CD4-positive, alpha-beta memory T cell (primary cell): ENCODE results near the gene STX7. TPM values are rescaled to one million over a fixed set of nuclear protein-coding genes. Genes with fewer than 3 reads are reported as not detected.

Source experiments
- CTCF ChIA-PET: fragments of 350-600 bp; sonication (Branson Sonifier 250); formaldehyde crosslinking; loops from one replicate; lab custom pipeline; 2021; ENCODE audit warnings: inconsistent platforms; ENCODE audit not compliant: partially characterized antibody; lab: Charles Lee
- POLR2A ChIA-PET: fragments of 350-600 bp; sonication (Branson Sonifier 250); formaldehyde crosslinking; loops from one replicate; lab custom pipeline; 2021; ENCODE audit not compliant: partially characterized antibody; lab: Charles Lee
- DNase-seq, 5 donors: peaks; one replicate each; pipeline versions ENCODE4 v3.0.0 to v3.0.0-alpha.2; 2020 to 2022; ENCODE audit warnings: mixed read lengths in 1 of 5
- H3K27ac ChIP-seq: one replicate; pipeline ENCODE4 v1.7.0; 2013; ENCODE audit warnings: low read depth, low read length
- H3K27me3 ChIP-seq: 2 replicates; pipeline ENCODE4 v1.7.0; 2013; ENCODE audit warnings: mild to moderate bottlenecking, low read length, moderate library complexity; ENCODE audit not compliant: insufficient read depth
- H3K36me3 ChIP-seq: 2 replicates; pipeline ENCODE4 v1.7.0; 2013; ENCODE audit warnings: mild to moderate bottlenecking, low read length, moderate library complexity; ENCODE audit not compliant: insufficient read depth
- H3K4me1 ChIP-seq: 2 replicates; pipeline ENCODE4 v1.7.0; 2013; ENCODE audit warnings: mild to moderate bottlenecking, low read length, moderate library complexity; ENCODE audit not compliant: insufficient read depth
- H3K4me3 ChIP-seq, 2 donors: one replicate each; pipeline ENCODE4 v1.7.0; 2013; ENCODE audit warnings: low read length in 2 of 2, mild to moderate bottlenecking in 1 of 2
- H3K9me3 ChIP-seq, 2 donors: one replicate each; pipeline ENCODE4 v1.7.0; 2013; ENCODE audit warnings: low read length in 2 of 2, control low read depth in 1 of 2; ENCODE audit not compliant: control insufficient read depth in 1 of 2
- H3K27ac Mint-ChIP-seq, 7 donors: one replicate each; pipeline ENCODE4 v1.8.0; 2020 to 2021; ENCODE audit warnings: mixed read lengths in 7 of 7, mild to moderate bottlenecking in 6 of 7, inconsistent platforms in 3 of 7, moderate library complexity in 3 of 7
- H3K27me3 Mint-ChIP-seq, 2 donors: one replicate each; pipeline ENCODE4 v1.8.0; 2020 to 2021; ENCODE audit warnings: mixed read lengths in 2 of 2
- H3K36me3 Mint-ChIP-seq, 2 donors: one replicate each; pipeline ENCODE4 v1.8.0; 2020 to 2021; ENCODE audit warnings: mixed read lengths in 2 of 2, inconsistent platforms in 1 of 2, mild to moderate bottlenecking in 1 of 2
- H3K4me1 Mint-ChIP-seq, 4 donors: one replicate each; pipeline ENCODE4 v1.8.0; 2020 to 2021; ENCODE audit warnings: mixed read lengths in 4 of 4, mild to moderate bottlenecking in 1 of 4
- H3K4me3 Mint-ChIP-seq, 8 donors: one replicate each; pipeline ENCODE4 v1.8.0; 2020 to 2021; ENCODE audit warnings: mixed read lengths in 8 of 8, mild to moderate bottlenecking in 7 of 8, moderate library complexity in 6 of 8, inconsistent platforms in 3 of 8
- H3K9me3 Mint-ChIP-seq, 8 donors: one replicate each; pipeline ENCODE4 v1.8.0; 2020 to 2021; ENCODE audit warnings: mixed read lengths in 8 of 8, mild to moderate bottlenecking in 5 of 8, inconsistent platforms in 3 of 8, moderate library complexity in 1 of 8
- intact Hi-C: fragments of 100-400 bp; cut with micrococcal nuclease; formaldehyde crosslinking; loops from one replicate; pipeline ENCODE4 v1.15.1; 2023
- polyA plus RNA-seq, 2 donors: library from polyadenylated mRNA; unstranded; fragments of 300-500 nt; fragmentation: Illumina TruSeq; gene quantifications; one replicate each; pipeline ENCODE4 v1.2.3, GENCODE V29; 2021
- total RNA-seq, 2 experiments: library from RNA; stranded (reverse); gene quantifications; one replicate each; pipeline ENCODE4 v1.2.3, GENCODE V29; 2021

The STX7 gene
- total and polyA plus RNA-seq, 4 experiments from 2014 or later: 8.2 to 22.7 (median 18.8) TPM

- H3K4me3 Mint-ChIP-seq: no peak overlapping the region
- H3K36me3 Mint-ChIP-seq: peaks cover 0 to 2% of the 10 kb centered on the region in 2 donors
- H3K9me3 Mint-ChIP-seq: no peaks in the 10 kb centered on the region
- no peaks in the 10 kb centered on the region for H3K4me1 ChIP-seq
- H3K9me3 ChIP-seq: no peaks in the 10 kb centered on the region
- H3K4me3 ChIP-seq: no peak overlapping the region
- no peak overlapping the region for H3K27ac ChIP-seq
- no peak for DNase-seq
- H3K27ac Mint-ChIP-seq: no peak overlapping the region
- H3K27me3 Mint-ChIP-seq: no peaks in the 10 kb centered on the region
- CTCF ChIA-PET: interaction anchor here (10.2 kb wide), 1 partner anchor 203 kb away, joined by 201 read pairs; no protein-coding TSS in a partner anchor
- peaks cover 12 to 14% (median 14%) of the 10 kb centered on the region in 4 donors for H3K4me1 Mint-ChIP-seq
- H3K36me3 ChIP-seq: no peaks in the 10 kb centered on the region
- intact Hi-C loops: loop anchor here (5.0 kb wide), 1 partner anchor 1594 kb away; no protein-coding TSS in a partner anchor
- no peaks in the 10 kb centered on the region for H3K27me3 ChIP-seq
- POLR2A ChIA-PET: no interaction called here
These were observed 31.7 kb downstream of the STX7 start for GRCh38 chr6:132481189-132481588.

DNA sequence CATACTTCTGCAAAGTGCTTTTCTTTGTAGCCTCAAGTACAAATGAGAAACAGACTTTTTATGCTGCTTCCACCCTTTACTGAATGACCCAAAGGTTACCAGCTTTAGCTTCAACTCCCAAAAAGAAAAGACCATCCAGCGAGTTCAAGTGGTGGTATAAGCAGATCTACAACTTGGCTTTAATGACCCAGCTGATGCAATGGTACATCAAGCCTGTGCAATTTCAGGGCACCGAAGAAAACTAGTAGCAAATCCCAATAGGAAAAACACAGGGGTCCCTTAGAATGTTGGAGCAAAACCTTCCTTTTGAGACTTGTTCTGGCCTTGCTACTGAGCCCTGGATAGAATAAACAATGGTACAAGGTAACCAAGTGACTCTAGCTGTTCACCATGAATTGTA, 33.8 kb downstream of the STX7 start:
- intact Hi-C loops: no loop called here
- Mint-ChIP-seq H3K4me1 (peaks cover 8 to 12% (median 12%) of the 10 kb centered on the region in 4 donors), H3K27ac (no peak overlapping the region), H3K9me3 (no peaks in the 10 kb centered on the region), H3K27me3 (no peaks in the 10 kb centered on the region), H3K4me3 (no peak overlapping the region), H3K36me3 (peaks cover 3 to 4% of the 10 kb centered on the region in 2 donors)
- no peaks in the 10 kb centered on the region for H3K9me3 ChIP-seq
- H3K27me3 ChIP-seq: no peaks in the 10 kb centered on the region
- H3K4me1 ChIP-seq: no peaks in the 10 kb centered on the region
- no peak overlapping the region for H3K27ac ChIP-seq
- CTCF ChIA-PET: interaction anchor here (1.0 kb wide), 1 partner anchor 199 kb away, joined by 3 read pairs; no protein-coding TSS in a partner anchor
- no peak overlapping the region for H3K4me3 ChIP-seq
- POLR2A ChIA-PET: no interaction called here
- H3K36me3 ChIP-seq: no peaks in the 10 kb centered on the region
- no peak for DNase-seq

DNA sequence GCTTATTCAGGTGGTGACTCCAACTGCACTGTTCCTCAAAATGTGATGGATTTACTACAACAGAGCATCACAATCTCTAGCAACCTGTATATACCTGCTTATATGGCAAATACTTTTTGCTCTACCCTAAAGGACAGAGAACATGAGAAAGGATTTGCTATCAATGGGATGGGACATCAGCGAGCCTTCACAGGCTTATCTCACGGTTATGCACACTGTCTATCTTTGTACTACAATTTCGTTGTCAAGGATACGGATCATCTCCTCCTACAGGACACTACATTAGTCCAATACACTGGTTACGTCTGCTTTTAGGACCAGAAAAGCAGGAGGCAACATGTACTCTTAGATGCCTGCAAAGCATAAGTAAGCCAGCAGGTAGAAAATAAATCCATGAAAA, 34.2 kb downstream of the STX7 start:
- H3K36me3 ChIP-seq: no peaks in the 10 kb centered on the region
- peaks cover 3 to 4% of the 10 kb centered on the region in 2 donors for H3K36me3 Mint-ChIP-seq
- H3K27ac ChIP-seq: no peak overlapping the region
- no peaks in the 10 kb centered on the region for H3K27me3 ChIP-seq
- ChIA-PET CTCF (no interaction called here), POLR2A (no interaction called here)
- H3K4me1 Mint-ChIP-seq: peaks cover 5 to 10% (median 9%) of the 10 kb centered on the region in 4 donors
- intact Hi-C loops: no loop called here
- H3K27ac Mint-ChIP-seq: no peak overlapping the region
- H3K4me1 ChIP-seq: no peaks in the 10 kb centered on the region
- no peak overlapping the region for H3K4me3 Mint-ChIP-seq
- no peak for DNase-seq
- H3K9me3 ChIP-seq: no peaks in the 10 kb centered on the region
- no peak overlapping the region for H3K4me3 ChIP-seq
- no peaks in the 10 kb centered on the region for H3K27me3 Mint-ChIP-seq
- no peaks in the 10 kb centered on the region for H3K9me3 Mint-ChIP-seq

GRCh38 chr6:132478266-132478665, 34.6 kb downstream of the STX7 start:
- H3K36me3 ChIP-seq: no peaks in the 10 kb centered on the region
- intact Hi-C loops: no loop called here
- peaks cover 3 to 4% of the 10 kb centered on the region in 2 donors for H3K36me3 Mint-ChIP-seq
- H3K27ac ChIP-seq: no peak overlapping the region
- H3K4me3 ChIP-seq: no peak overlapping the region
- POLR2A ChIA-PET: no interaction called here
- DNase-seq: no peak
- no peak overlapping the region for H3K4me3 Mint-ChIP-seq
- no peaks in the 10 kb centered on the region for H3K9me3 Mint-ChIP-seq
- H3K4me1 Mint-ChIP-seq: peaks cover 5 to 10% (median 9%) of the 10 kb centered on the region in 4 donors
- H3K4me1 ChIP-seq: no peaks in the 10 kb centered on the region
- CTCF ChIA-PET: no interaction called here
- H3K27ac Mint-ChIP-seq: no peak overlapping the region
- H3K27me3 Mint-ChIP-seq: no peaks in the 10 kb centered on the region
- H3K9me3 ChIP-seq: no peaks in the 10 kb centered on the region
- H3K27me3 ChIP-seq: no peaks in the 10 kb centered on the region

DNA sequence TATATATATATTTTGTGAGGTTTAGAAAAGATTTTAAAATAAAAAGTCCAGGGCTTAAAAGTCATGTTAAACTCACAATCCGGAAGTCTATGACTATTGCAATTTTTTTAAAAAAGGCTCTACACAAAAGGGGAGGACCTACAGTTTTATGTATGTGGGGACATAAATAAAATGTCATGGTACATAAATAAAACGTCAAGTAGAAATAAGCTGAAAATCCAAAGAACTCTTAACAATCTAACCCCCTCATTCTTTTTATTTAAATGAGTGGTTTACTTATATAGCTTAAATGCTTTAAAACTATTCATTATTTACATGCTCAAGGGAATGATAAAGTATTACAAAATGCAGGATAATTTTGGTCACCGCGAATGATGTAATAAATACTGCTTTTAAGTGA, 36.2 kb downstream of the STX7 start:
- DNase-seq: no peak
- Histone ChIP-seq H3K36me3 (peaks cover 6% of the 10 kb centered on the region), H3K27ac (no peak overlapping the region), H3K4me3 (no peak overlapping the region), H3K27me3 (no peaks in the 10 kb centered on the region), H3K4me1 (no peaks in the 10 kb centered on the region), H3K9me3 (no peaks in the 10 kb centered on the region)
- H3K4me3 Mint-ChIP-seq: no peak overlapping the region
- ChIA-PET CTCF (interaction anchor here (1.4 kb wide), 2 partner anchors 9 to 197 kb away, joined by 4 read pairs; no protein-coding TSS in a partner anchor), POLR2A (no interaction called here)
- H3K27me3 Mint-ChIP-seq: no peaks in the 10 kb centered on the region
- H3K4me1 Mint-ChIP-seq: peaks cover 4 to 9% (median 8%) of the 10 kb centered on the region in 4 donors
- peak overlapping the region in 1 of 7 donors; percentile 4 for H3K27ac Mint-ChIP-seq
- no peaks in the 10 kb centered on the region for H3K9me3 Mint-ChIP-seq
- intact Hi-C loops: no loop called here
- H3K36me3 Mint-ChIP-seq: peaks cover 11% of the 10 kb centered on the region in 2 donors

DNA sequence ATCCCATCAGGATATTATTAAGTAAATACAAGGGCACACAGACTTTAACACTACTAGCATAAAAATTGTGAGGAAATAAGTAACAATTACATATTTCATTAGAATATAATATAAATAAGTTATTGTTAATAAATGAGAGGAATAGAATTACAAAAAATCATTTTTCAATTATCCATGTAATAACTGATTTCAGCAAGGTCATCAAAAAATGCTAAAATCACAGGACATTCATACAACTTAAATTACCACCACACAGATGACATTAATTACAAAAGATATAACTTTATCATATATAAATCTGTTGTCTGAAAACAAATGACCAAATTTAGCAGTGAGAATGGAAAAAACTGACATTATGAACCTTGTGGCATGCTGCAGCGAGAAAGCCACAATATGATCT, 37.0 kb downstream of the STX7 start:
- ChIA-PET CTCF (interaction anchor here (1.6 kb wide), 1 partner anchor 8 kb away, joined by 15 read pairs; no protein-coding TSS in a partner anchor), POLR2A (no interaction called here)
- H3K4me3 ChIP-seq: no peak overlapping the region
- H3K27me3 ChIP-seq: no peaks in the 10 kb centered on the region
- no peak overlapping the region for H3K27ac ChIP-seq
- no peaks in the 10 kb centered on the region for H3K9me3 ChIP-seq
- Mint-ChIP-seq H3K4me1 (peaks cover 0 to 9% (median 6%) of the 10 kb centered on the region in 4 donors), H3K9me3 (no peaks in the 10 kb centered on the region), H3K27ac (no peak overlapping the region), H3K4me3 (no peak overlapping the region), H3K27me3 (no peaks in the 10 kb centered on the region), H3K36me3 (peaks cover 15 to 18% of the 10 kb centered on the region in 2 donors)
- H3K36me3 ChIP-seq: peaks cover 7% of the 10 kb centered on the region
- intact Hi-C loops: no loop called here
- DNase-seq: no peak
- H3K4me1 ChIP-seq: no peaks in the 10 kb centered on the region

DNA sequence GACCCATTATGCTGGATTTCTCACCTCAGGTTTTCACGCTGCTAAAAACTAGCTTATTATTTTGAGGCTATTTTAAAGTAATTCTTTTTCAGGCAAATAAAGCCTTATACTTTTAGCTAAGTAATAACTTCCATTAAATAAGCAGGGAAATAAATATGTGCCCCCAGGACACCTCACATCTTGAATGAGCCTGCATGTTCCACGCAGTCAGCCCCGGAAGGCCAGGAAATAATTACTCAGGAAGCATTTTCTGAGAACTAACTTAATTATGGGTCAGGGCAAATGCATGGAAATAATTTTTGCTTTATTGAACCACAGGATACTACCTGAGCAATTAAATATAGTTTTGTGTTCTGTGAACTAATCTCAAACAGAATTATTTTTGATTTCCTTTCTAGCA, 41.1 kb downstream of the STX7 start:
- Mint-ChIP-seq H3K27me3 (no peaks in the 10 kb centered on the region), H3K4me3 (no peak overlapping the region), H3K27ac (peak overlapping the region in 1 of 7 donors; percentile 3), H3K36me3 (peaks cover 33 to 34% of the 10 kb centered on the region in 2 donors), H3K9me3 (no peaks in the 10 kb centered on the region), H3K4me1 (no peaks in the 10 kb centered on the region)
- ChIA-PET POLR2A (no interaction called here), CTCF (interaction anchor here (0.8 to 3.0 kb wide), 3 partner anchors 11 to 18 kb away, joined by 4 to 10 read pairs (median 4); no protein-coding TSS in a partner anchor)
- Histone ChIP-seq H3K27me3 (no peaks in the 10 kb centered on the region), H3K36me3 (peaks cover 14% of the 10 kb centered on the region), H3K27ac (no peak overlapping the region), H3K4me3 (no peak overlapping the region), H3K4me1 (no peaks in the 10 kb centered on the region), H3K9me3 (no peaks in the 10 kb centered on the region)
- intact Hi-C loops: no loop called here
- no peak for DNase-seq
